Omental fat pad (tissue), 4 donors: ENCODE results near the gene CPNE5. TPM values are rescaled to one million over a fixed set of nuclear protein-coding genes. Genes with fewer than 3 reads are reported as not detected.

Source experiments
- ATAC-seq: fragments of 150-250 bp; one replicate; pipeline ENCODE4 v1.9.1; 2016; ENCODE audit warnings: mild to moderate bottlenecking, moderate library complexity; ENCODE audit not compliant: low FRiP score
- DNase-seq: peaks from one replicate; pipeline ENCODE4 v3.0.0-alpha.2; 2019; ENCODE audit warnings: low spot score
- total RNA-seq, 4 donors: library from RNA; depleted of rRNA; stranded (reverse); fragments of >200 nt; gene quantifications; one replicate each; pipeline ENCODE4 v1.1.0, GENCODE V29; 2016
- TF ChIP-seq, protein P1 (sequence below), 3 donors: fragments of 450-650 bp; IDR thresholded peaks; one replicate each; pipeline ENCODE4 v1.5.1; 2016 to 2017; ENCODE audit warnings: antibody characterized with exemption in 3 of 3, mild to moderate bottlenecking in 3 of 3, moderate library complexity in 2 of 3

CPNE5 gene
- total RNA-seq, 4 donors from 2014 or later: 0.47 to 20.3 (median 7.6) TPM

DNA sequence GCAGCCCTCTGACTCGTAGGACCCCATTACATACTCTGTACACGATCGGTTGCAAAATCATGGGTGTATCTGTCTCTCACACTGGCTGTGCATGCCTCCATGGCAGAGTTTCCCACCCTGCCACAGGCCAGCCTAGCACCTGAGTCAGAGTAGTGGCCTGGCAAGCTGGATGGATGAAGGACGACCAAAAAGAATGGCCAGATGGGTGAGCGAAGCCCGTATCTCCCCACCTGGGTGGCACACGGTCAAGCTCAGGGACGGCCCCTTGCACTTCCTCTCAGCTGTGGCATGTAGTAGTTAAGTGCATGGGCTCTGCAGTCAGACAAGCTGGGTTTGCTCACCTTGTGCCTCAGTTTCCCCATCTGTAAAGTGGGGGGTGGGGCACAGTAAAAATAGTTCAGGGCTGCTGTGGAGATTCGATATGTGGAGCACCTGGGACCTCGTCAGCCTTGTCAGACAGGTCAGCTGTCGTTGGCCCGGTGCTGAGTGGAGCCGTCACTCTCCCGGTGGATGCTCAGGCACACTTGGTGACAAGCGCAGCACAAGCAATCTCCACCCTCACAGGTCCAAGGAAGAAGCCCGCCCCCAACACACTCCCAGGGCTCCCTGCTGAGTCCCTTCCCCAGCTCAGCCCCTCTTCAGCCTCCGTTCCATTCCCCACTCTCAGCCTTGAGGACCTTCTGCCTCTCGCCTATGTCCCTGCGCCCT lies 12.6 kb downstream of the CPNE5 start:
- ATAC-seq (no peak), DNase-seq (no peak)
- TF ChIP-seq, protein P1, sequence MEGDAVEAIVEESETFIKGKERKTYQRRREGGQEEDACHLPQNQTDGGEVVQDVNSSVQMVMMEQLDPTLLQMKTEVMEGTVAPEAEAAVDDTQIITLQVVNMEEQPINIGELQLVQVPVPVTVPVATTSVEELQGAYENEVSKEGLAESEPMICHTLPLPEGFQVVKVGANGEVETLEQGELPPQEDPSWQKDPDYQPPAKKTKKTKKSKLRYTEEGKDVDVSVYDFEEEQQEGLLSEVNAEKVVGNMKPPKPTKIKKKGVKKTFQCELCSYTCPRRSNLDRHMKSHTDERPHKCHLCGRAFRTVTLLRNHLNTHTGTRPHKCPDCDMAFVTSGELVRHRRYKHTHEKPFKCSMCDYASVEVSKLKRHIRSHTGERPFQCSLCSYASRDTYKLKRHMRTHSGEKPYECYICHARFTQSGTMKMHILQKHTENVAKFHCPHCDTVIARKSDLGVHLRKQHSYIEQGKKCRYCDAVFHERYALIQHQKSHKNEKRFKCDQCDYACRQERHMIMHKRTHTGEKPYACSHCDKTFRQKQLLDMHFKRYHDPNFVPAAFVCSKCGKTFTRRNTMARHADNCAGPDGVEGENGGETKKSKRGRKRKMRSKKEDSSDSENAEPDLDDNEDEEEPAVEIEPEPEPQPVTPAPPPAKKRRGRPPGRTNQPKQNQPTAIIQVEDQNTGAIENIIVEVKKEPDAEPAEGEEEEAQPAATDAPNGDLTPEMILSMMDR (IDR thresholded peaks at IDR 0.05): no peak

DNA sequence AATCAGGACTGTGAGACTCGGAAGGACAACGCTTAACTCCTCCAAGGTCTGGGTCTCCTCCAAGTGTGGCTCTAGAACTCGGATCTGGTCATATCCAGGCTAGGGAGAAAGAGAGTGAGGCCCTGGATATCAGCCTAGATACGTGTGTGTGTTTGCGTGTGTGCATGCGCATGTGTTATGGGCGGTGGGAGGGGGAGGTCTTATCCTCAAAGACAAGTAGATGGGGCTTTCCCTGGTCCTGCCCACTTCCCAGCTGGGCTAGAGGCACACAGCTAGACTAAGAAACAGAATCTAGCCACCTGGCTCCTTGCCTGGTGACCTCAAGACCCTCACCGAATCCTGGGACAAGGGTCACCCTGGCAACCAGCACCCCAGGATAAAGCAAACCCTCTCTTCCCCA lies 13.2 kb downstream of the CPNE5 start:
- TF ChIP-seq, protein P1 (IDR thresholded peaks at IDR 0.05): no peak
- DNase-seq: no peak
- no peak for ATAC-seq

DNA sequence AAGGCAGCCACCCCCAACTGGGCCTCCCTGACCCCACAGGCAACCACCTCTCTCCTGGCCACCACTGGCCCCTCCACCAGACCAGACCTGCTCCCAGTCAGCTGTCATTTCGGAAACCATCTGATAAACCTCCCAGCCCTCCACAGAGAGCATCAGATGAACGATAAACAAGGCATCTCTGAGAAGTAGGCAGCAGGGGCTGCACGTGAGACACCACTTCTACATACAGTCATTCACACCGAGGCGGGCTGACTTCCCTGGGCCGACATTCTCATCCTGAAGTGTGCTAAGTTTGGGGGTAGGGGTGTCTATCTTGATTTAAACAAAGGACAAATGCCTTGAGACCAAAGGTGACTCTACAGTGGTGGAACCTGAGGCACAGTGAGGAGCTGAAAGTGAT lies 13.8 kb downstream of the CPNE5 start:
- DNase-seq (no peak), ATAC-seq (no peak)
- TF ChIP-seq, protein P1 (IDR thresholded peaks at IDR 0.05): no peak

DNA sequence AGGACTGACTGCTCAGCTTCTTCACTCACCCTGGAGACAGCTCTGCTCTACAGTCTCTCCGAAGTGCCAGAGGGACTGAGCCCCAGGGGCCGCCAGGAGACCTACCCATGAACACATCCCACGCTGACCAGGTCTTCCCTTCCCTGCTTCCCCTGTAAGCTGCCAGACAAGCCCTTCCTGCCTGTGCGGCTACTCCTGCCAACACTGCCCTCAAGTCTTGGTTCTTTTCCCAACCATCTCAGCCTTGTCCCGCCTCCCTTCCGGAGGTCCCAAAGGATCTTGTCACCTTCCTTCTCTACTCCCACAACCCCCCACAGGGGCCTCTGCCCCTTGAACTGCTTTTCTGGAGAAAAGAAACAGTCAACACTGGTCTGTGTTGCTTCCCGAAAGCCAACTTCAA lies 15.0 kb downstream of the CPNE5 start:
- DNase-seq: no peak
- no peak for ATAC-seq
- TF ChIP-seq, protein P1 (IDR thresholded peaks at IDR 0.05): no peak

DNA sequence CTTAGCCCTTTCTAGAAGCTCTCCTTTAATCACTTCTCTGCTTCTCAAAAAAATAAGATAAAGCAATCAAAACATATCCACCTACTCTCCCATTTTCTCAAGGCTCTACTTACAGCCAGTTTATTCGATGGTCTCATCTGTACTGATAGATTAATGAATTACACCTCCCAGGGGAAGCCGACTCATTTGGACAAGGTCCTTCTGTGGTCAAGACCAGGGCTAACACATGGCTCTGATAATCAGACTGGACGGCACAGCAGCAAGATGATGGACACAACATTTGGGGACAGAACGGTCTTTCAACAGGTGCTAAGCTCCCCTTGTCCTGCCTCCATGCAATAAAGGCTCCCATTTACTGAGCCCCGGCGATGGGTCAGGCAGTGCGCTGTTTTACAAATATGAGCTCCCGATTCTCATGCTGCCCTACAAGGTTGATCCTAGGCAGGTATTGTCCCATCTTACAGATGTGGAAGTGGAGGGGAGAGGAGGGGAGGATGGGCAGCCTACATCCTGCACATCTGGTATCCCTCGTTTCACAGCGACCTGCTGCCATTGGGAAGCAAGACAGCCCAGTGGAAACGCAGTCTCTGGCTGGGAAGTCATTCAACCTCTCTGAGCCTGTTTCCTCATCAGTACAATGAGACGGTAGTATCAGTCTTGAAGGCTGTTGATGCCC lies 15.7 kb downstream of the CPNE5 start:
- no peak for ATAC-seq
- TF ChIP-seq, protein P1 (IDR thresholded peaks at IDR 0.05): no peak
- DNase-seq: no peak

DNA sequence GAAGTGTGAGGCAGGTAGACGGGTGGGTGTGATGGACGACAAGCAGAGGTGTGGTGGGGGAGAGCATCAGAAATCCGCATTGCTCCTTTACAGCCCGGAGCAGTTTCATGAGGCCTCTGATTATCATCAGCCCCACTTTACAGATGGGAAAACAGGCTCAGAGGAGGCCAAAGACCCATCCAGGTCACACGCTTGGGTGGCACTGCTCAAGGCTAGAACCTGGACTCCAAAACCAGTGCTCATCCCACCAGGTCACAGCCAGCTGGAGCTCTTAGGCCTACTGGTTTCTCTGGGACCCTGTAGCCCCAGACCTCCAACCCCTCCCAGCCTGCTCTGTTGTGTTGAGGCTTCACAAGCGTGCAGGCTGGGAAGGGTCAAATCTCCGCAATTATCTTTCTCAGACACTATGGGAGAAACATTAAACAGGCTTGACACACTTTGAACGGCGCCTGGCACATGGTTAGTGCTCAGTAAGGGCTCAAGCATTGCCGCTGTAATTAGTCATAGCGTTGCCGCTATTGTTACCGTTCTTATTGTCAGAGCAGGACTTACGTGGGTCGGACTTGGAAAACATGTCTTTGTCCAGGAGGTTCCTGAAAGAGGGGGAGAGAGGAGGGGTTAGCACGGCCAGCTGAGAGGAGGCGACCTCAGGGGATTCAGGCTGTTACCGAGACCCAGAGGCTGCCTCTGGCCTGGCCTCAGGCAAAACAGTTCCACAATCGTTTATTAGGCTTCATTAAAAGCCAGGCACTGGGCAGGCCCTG lies 16.6 kb downstream of the CPNE5 start:
- TF ChIP-seq, protein P1 (IDR thresholded peaks at IDR 0.05): no peak
- no peak for ATAC-seq
- no peak for DNase-seq
